HL-60/S4 (cell line): Measurements from ENCODE around the gene CCDC68.
"Not testable (repeated sequence)": the region's sequence is repeated elsewhere in the genome, so short reads cannot be mapped to it uniquely, and the experiment has no call there.

ENCODE experiments used
- in situ Hi-C: fragments of 300-500 bp; cut with MboI; formaldehyde crosslinking; loops from 2 replicates; pipeline ENCODE4 v1.14.3; 2022; ENCODE audit warnings: low sequenced_read_pairs

CCDC68 gene

DNA sequence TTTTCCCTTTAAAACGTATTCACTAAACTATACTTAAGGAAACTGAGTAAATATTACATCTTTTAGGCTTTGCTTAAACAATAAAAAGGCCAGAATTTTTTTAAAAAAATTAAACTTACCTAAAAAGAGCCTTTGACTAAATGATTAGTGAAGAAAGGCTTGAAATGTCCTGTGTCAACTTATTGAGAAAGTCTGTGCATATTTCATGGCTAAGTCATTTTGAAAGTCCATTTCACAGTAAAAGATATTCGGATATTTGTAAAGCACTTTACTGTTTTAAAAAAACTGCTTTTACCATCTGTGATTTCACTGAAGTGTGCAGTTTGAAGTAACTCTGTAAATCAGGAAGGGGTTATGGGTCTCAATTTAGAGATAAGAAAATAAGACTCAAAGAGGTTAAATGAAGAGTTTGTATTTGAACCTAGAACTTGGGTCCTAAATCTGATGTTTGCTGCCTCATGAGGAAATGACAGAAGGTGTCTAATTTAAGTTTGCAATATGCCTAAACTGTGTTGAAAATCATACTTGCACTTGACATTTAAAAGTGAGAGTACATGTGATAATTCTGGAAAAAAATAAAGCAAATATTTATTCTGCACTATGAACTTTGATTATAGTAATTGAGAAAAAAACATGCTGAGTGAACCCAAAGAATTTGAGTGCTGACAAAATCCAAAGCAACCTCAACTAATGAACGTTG lies 80.5 kb downstream of the CCDC68 start:
- in situ Hi-C loops, result no loop called here

DNA sequence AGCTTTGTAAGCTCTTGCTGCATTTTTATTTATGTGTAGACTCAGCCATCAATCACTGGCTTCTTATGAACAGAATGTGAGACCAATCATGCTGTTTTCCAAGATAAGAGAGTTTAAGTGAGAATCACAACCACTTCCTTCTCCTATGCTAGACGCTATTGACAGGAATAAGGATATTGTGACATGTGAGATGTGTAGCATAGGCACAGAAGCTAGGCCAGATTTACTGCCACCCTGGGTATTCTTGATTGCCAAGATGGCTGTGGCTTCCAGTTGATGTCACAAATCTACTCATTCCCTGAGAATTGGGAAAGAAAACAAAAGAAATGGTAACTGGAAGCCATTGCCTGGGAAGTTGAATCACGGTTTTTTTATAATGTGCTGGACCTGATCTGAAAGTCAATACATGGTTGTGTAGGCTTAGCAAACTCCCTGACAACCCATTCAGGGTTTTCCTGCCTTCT lies 81.1 kb downstream of the CCDC68 start:
- in situ Hi-C loops, result no loop called here

DNA sequence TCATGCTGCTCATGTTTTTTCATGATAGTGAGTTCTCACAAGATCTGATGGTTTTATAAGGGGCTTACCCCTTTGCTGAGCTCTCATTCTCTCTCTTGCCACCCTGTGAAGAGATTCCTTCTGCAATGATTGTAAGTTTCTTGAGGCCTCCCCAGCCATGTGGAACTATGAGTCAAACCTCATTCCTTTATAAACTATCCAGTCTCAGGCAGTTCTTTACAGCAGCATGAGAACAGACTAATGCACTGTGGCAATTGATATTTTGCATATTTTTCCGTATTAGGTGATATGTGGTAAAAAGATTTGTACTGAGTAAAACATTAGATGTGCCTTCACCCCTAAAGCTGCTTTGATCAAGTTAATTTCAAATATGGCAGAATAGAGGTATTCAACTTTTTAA lies 82.2 kb downstream of the CCDC68 start:
- in situ Hi-C loops, result no loop called here

DNA sequence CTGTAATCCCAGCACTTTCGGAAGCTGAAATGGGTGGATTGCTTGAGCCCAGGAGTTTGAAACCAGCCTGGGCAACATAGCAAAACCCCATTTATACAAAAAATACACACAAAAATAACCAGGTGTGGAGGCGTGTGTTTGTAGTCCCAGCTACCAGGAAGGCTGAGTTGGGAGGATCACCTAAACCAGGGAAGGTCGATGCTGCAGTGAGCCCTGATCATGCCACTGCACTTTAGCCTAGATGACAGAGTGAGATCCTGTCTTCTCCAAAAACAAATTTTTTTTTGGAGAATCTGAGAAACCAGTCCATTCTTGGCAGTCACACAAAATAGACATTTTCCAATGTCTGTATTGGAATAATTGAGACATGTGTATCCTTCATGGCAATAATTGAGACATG lies 84.2 kb downstream of the CCDC68 start:
- in situ Hi-C loops, result no loop called here

DNA sequence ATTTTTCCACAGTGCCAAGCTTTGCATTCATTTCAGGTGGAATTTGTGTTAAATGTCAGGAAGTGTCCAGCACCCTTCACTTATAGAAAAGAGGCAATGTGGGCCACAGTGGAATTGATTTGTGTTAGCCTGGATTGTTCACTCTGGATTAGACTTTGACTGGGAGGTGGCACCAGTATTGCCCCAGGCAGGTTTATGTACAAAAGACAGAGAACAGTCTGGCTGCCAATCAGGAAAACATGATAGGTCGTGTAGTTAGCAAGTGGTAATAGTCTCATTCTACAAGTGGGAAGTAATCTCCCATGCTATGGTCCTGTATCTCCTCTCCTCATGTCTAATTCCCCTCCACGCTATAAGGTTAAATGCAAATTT lies 85.4 kb downstream of the CCDC68 start:
- in situ Hi-C loops, result no loop called here

DNA sequence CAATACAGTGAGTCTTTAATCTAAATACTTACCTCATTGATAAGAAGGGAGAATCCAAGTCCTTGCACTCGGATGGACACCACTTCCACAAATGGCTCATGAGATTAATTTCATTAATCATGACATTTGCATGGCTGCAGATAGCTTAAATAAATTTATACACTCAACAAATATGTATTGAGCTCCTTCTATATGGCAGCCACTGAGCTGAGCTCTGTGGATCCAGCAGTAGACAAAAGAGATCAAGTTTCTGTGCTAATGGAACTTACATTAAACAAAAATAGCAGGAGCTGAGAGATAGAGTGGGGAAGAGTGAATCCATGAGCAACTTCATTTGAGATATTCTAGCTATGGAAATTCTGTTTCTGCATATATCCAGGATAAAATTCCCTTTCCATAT lies 86.6 kb downstream of the CCDC68 start:
- in situ Hi-C loops, result no loop called here

DNA sequence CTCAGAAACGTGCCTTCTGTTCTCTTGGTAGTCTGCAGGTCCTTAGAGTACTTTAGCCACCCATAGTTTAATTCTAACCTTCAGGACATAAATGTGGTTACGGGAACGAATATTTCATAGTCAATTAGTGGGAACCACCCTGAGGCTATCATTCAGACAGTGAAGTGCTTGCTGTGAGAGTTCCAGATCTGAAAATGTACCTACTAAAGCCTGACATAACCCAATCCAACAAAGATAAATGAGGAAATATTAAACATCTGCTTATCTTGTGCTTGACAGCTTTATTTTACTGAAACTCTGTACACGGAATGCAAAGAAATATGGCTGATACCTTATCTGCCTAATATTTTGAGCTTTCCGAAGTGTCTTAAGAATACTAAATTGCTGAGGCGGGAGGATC lies 88.0 kb downstream of the CCDC68 start:
- in situ Hi-C loops, result no loop called here

DNA sequence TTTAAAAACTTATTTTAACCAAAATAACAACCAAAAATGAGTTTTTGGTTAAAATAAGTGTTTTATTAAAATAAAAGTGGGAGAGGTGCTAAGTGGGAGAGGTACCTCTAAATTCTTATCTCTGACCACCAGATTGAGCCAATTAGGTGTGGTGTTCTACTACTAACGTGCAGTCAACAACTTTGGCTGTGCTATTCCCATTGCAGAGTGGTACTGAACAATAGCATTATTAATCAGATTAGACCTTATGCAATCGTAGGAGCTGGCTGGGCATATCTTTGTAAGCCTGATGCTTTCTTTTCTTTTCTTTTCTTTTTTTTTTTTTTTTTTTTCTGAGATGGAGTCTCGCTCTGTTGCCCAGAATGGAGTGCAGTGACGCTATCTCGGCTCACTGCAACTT lies 92.1 kb downstream of the CCDC68 start:
- in situ Hi-C loops, result no loop called here

DNA sequence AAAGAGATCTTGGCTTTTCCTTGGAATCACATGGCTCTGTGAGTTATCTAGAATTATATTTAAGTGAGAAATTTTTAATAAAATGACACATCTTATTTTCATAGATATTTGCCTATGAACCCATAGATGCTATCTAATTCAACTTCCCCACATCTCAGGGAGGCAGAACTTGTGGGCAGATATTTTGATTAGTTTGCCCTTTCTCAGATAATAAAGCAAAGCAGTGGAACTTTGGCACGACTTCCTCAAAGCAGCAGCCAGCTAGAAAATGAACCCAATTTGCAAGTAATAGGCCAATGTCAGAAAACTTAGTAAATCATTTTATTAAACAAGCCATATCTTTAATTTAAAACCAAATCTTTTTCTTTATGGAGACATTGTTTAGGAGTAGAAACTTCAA lies 98.3 kb downstream of the CCDC68 start:
- in situ Hi-C loops, result no loop called here

DNA sequence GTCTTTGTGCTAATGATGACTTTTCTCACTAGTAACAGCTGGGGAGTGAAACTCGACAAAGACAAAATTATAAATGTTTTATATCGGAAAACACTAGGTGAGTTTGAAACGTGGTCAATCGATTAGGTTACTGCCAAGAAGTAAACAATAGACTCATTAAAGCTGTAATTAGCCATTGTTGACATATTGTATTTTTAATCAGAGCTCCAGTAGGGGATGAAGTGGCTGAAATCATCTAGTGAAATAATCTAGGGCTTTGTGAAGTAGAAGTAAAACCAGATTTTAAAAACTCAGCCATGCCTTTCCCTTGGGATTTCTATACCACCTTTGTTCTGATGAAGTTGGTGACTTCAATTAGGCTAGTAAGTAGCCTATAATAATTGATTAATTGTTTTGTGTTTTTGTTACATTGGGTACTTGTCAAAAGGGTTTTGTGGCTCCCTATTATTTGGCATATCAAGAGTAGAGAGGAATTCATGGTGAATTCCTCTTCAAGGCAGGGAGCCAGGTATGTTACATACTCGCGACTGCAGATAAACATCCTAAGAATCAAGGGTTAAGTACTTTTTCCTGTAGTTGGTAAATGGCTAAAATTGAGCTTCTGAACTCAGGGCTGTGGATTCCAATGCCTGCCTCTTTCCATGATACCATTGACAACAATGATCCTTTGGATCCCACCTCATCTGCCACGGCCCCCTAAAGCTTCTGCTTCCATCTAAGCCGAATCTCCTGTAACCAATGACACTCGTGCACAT lies 99.4 kb downstream of the CCDC68 start:
- in situ Hi-C loops, result no loop called here

DNA sequence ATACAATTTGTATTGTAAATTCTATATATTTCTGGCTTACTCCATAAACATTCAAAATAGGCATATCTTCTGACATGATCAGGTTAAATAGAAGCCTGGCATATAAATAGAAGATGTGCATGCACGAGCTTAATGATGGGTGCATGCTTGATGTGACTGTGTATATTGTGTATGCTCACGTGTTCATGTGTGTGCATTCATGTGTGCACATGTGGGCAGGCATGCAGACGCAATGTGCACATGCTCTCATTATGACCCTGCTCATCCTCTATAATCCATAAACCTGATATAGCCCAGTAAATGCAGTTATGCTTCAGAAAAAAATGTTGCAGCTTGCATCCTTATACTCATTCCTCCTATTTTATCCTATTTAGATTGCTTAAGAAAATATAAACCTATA lies 101.8 kb downstream of the CCDC68 start:
- in situ Hi-C loops, result no loop called here

DNA sequence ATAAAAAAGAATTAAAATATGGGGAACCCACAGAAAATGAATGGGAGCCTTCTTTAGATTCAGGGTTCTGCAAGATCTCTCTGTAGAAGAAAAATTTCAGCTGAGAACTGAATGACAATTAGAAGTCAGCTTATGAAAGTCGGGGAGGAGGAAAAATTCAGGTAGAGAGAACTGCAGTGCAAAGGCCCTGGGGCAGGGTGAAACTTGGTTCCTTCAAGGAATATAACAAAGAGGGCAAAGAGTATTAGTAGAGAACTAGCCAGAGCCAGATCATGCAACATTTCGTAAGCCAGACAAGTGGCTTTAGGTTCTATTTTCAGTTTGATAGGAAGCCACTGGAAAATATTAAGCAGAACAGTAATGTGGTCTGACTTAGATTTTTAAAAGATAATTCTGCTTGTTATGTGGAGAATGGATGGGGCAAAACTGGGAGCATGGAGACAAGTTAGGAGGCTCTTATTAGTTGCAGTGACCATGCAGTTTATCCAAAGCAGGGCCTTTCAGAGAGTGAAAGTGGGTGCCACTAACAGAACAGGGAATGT lies 103.1 kb downstream of the CCDC68 start:
- in situ Hi-C loops, result no loop called here

DNA sequence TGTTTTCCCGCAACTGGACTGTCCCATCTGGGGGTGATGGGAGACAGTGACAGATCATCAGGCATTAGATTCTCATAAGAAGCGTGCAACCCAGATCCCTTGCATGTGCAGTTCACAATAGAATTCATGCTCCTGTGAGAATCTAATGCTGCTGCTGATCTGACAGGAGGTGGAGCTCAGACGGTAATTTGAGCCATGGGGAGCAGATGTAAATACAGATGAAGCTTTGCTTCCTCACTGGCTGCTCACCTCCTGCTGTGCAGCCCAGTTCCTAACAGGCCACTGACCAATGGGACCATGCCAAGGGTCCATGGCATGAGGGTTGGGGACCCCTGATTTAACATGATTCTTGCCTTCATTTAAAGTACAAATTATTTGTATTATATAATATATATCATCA lies 104.2 kb downstream of the CCDC68 start:
- in situ Hi-C loops, result not testable (repeated sequence)

DNA sequence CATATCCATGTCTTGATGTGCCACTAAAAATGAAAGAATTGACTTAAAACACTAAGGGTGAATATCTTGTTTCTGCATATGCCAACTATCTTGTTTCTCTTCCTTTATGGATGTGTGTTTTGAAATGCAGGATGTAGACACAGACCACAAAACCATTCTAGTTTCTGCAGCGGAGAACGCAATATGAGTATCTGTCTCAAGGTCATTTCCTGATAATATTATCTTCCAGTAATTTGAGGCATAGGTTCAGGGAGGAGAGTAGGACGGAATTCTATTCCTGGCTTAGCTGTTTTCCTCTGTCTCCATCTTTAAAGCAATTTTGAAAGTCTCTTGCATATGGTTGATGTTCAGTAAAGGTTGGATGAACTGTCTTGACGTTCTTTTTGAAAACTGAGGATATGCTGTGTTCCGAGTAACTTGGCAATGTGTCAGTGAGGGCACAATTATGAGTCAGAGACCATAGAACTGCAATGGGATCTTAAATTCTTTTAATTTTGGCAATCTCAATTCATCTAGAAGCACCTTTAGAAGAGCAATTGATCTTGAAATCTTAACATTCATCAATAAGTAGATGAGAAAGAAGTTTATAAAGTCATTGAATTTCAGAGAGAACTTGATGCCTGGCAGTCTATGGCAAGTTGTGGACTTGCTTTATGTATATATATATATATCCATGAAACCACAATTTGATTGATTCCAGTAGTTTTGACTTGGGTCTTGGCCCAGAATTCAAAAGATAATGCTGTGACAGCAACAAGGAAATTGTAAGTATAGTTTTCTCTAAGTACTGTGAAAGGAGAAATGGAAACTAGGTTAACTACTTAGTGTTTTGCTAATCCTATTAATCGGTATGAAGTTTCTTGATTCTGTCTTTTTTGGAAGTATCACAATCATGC lies 106.2 kb downstream of the CCDC68 start:
- in situ Hi-C loops, result no loop called here
